H1 (cell line): ENCODE data around the gene ADCY5. TPM values are rescaled to one million over a fixed set of nuclear protein-coding genes. Genes with fewer than 3 reads are reported as not detected.

ENCODE experiments used
- SAP30 ChIP-seq: fragments of 300-600 bp; sonication (generic); IDR thresholded peaks from 2 replicates; pipeline ENCODE4 v1.7.1; 2012; ENCODE audit warnings: low read length, moderate library complexity, mild to moderate bottlenecking, inconsistent platforms; ENCODE audit not compliant: insufficient read depth, insufficient replicate concordance
- polyA plus RNA-seq, 7 experiments: library from polyadenylated mRNA; depleted of rRNA in 3 of 7; stranded (reverse) in 5 of 7; unstranded in 2 of 7; fragments of >200 nt in 5 of 7; fragments of 200-250 nt in 2 of 7; gene quantifications; 1 replicate in 5 of 7; 2 replicates in 1 of 7; 4 replicates in 1 of 7; pipeline versions ENCODE4 v1.2.1 to v1.2.3, GENCODE V29; 2011 to 2013; ENCODE audit warnings: missing spikeins in 2 of 7, mixed read lengths in 2 of 7
- total RNA-seq: library from RNA; stranded (reverse); fragmentation: NEBNext Ultra II Directional; extraction: Animal tissue kit (Norgen Biotek cat#: 25700); gene quantifications from 2 replicates; pipeline ENCODE4 v1.2.1, GENCODE V29; 2021

The ADCY5 gene
- total and polyA plus RNA-seq, 2 of the 8 experiments (the other 6 are each of a cell fraction or from before 2014, with no cell fraction given), result 18.9 to 40.8 TPM

DNA sequence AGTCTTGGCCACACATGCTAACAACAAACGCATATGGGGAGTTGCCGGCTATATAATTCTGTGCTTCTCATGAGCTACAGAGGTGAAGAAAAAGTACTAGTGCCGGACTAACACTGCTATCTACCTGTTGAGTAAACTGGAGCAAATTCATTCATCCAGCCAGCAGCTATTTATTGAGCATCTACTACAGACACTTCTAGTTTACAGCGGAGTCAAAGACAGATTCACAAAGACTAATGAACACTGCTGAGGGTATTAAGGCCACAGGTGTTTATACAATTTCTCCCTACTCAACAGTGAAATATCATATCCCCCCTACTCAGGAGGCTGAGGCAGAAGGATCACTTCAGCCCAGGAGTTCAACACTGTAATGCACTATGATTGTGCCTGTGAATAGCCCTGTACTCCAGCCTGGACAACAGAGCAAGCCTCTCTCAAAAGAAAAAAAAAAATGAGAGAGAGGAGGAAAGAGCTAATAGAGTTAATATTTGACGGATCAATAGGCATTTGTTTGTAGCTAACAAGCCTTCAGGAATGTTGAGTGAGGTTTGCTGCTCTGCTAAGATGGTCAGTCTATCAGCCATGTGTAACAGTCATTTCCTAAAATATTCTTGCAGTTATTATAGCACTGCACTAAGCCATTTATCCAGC is 17.8 kb downstream of the ADCY5 start (continued):
- TF ChIP-seq SAP30, result no peak
